PC-3 (cell line): ENCODE measurements around the gene PAPPA. TPM values are rescaled to one million over a fixed set of nuclear protein-coding genes. Genes with fewer than 3 reads are reported as not detected.

Experiments
- ATAC-seq: fragments of 200-7000 bp; cut with Tn5 transposase; 2 replicates; pipeline ENCODE4 v1.9.1; 2020; ENCODE audit warnings: mild to moderate bottlenecking, moderate library complexity
- BruUV-seq: library from RNA; stranded (reverse); fragments of 400-500 nt; replicated peaks from 2 replicates; lab custom pipeline; 2021; lab: Mats Ljungman, UMichigan
- CTCF ChIA-PET: fragments of 300-600 bp; sonication (Branson Sonifier 250); formaldehyde crosslinking; loops from one replicate; lab custom pipeline; 2022; ENCODE audit warnings: antibody characterized with exemption; lab: Charles Lee
- POLR2A ChIA-PET: fragments of 300-600 bp; sonication (Branson Sonifier 250); formaldehyde crosslinking; loops from one replicate; lab custom pipeline; 2022; ENCODE audit warnings: antibody characterized with exemption; ENCODE audit not compliant: unreplicated experiment; lab: Charles Lee
- DNase-seq: peaks from one replicate; pipeline ENCODE4 v3.0.0-alpha.2; 2015
- H2AFZ ChIP-seq: fragments of 300-600 bp; sonication (generic); 2 replicates; pipeline ENCODE4 v1.6.0; 2016; ENCODE audit warnings: antibody characterized with exemption, low read length
- H3F3A ChIP-seq: fragments of 300-600 bp; sonication (generic); one replicate; pipeline ENCODE4 v1.6.0; 2017; ENCODE audit warnings: antibody characterized with exemption, low read length, control low read depth, mild to moderate bottlenecking; ENCODE audit not compliant: unreplicated experiment
- H3K27ac ChIP-seq: fragments of 300-600 bp; sonication (generic); 2 replicates; pipeline ENCODE4 v1.5.1; 2016; ENCODE audit warnings: mild to moderate bottlenecking, low read length
- H3K27me3 ChIP-seq: fragments of 300-600 bp; sonication (generic); 2 replicates; pipeline ENCODE4 v1.6.1; 2016; ENCODE audit warnings: low read length, mixed read lengths
- H3K36me3 ChIP-seq: fragments of 300-600 bp; sonication (generic); 2 replicates; pipeline ENCODE4 v1.6.1; 2016; ENCODE audit warnings: low read depth, mixed run types, low read length, mixed read lengths
- H3K4me1 ChIP-seq: fragments of 300-600 bp; sonication (generic); 2 replicates; pipeline ENCODE4 v1.5.1; 2016; ENCODE audit warnings: low read length; ENCODE audit not compliant: insufficient read depth
- H3K4me2 ChIP-seq: fragments of 300-600 bp; sonication (generic); 2 replicates; pipeline ENCODE4 v1.6.0; 2016; ENCODE audit warnings: low read length
- H3K4me3 ChIP-seq: fragments of 300-600 bp; sonication (generic); 2 replicates; pipeline ENCODE4 v1.5.1; 2016; ENCODE audit warnings: mild to moderate bottlenecking, low read length, mixed read lengths
- H3K79me2 ChIP-seq: fragments of 300-600 bp; sonication (generic); 2 replicates; pipeline ENCODE4 v1.6.1; 2017; ENCODE audit warnings: low read length, mixed read lengths
- H3K9ac ChIP-seq: fragments of 300-600 bp; sonication (generic); 2 replicates; pipeline ENCODE4 v1.6.0; 2016; ENCODE audit warnings: mild to moderate bottlenecking, low read length
- H3K9me2 ChIP-seq: fragments of 300-600 bp; sonication (generic); replicated peaks from 2 replicates; pipeline ENCODE4 v1.6.1; 2016; ENCODE audit warnings: mixed run types, low read length, mixed read lengths
- H3K9me3 ChIP-seq: fragments of 300-600 bp; sonication (generic); 2 replicates; pipeline ENCODE4 v1.6.1; 2016; ENCODE audit warnings: low read length, mixed read lengths
- H4K20me1 ChIP-seq: fragments of 300-600 bp; sonication (generic); 2 replicates; pipeline ENCODE4 v1.6.1; 2016; ENCODE audit warnings: low read length, mixed read lengths
- CTCF ChIP-seq: fragments of 300-600 bp; sonication (generic); conservative IDR thresholded peaks from 2 replicates; pipeline ENCODE4 v1.5.1; 2017; ENCODE audit warnings: antibody characterized with exemption, low read depth, mild to moderate bottlenecking, low read length
- EZH2 ChIP-seq: fragments of 300-600 bp; sonication (generic); IDR thresholded peaks from one replicate; pipeline ENCODE4 v1.6.1; 2017; ENCODE audit warnings: antibody characterized with exemption, mild to moderate bottlenecking, low read length; ENCODE audit not compliant: unreplicated experiment
- EZH2phosphoT487 ChIP-seq: fragments of 300-600 bp; sonication (generic); IDR thresholded peaks from 2 replicates; pipeline ENCODE4 v1.6.1; 2018; ENCODE audit warnings: mild to moderate bottlenecking, antibody characterized with exemption, low read length, borderline replicate concordance
- intact Hi-C: fragments of 100-400 bp; cut with micrococcal nuclease; formaldehyde crosslinking; loops from 2 replicates; pipeline ENCODE4 v1.9.0; 2023
- total RNA-seq: library from RNA; depleted of rRNA; stranded (reverse); fragments of >200 nt; gene quantifications from 2 replicates; pipeline ENCODE4 v1.2.3, GENCODE V29; 2014

Gene PAPPA
- total RNA-seq, 1 experiment from 2014 or later: not detected

- TF ChIP-seq EZH2 (no peak), CTCF (no peak), EZH2phosphoT487 (no peak)
- H4K20me1 ChIP-seq: no peaks in the 10 kb centered on the region
- H3K9me3 ChIP-seq: no peaks in the 10 kb centered on the region
- BruUV-seq: no TSS peak
- no peak overlapping the region for H3K27ac ChIP-seq
- intact Hi-C loops: no loop called here
- H2AFZ ChIP-seq: no peak overlapping the region
- ChIA-PET POLR2A (no interaction called here), CTCF (no interaction called here)
- H3K4me3 ChIP-seq: no peak overlapping the region
- no peaks in the 10 kb centered on the region for H3K79me2 ChIP-seq
- ATAC-seq (no peak), DNase-seq (peak; percentile 8)
- no peak overlapping the region for H3K4me2 ChIP-seq
- no peaks in the 10 kb centered on the region for H3K4me1 ChIP-seq
- H3K9me2 ChIP-seq: no peaks in the 10 kb centered on the region
- no peak overlapping the region for H3K9ac ChIP-seq
- H3F3A ChIP-seq: no peaks in the 10 kb centered on the region
- H3K27me3 ChIP-seq: no peaks in the 10 kb centered on the region
- H3K36me3 ChIP-seq: no peaks in the 10 kb centered on the region
Measured at GRCh38 chr9:116391306-116391900, 237.8 kb downstream of the PAPPA start.

GRCh38 chr9:116393198-116393597, 239.6 kb downstream of the PAPPA start:
- no peak for TF ChIP-seq CTCF
- no peak for TF ChIP-seq EZH2
- TF ChIP-seq EZH2phosphoT487: no peak
- intact Hi-C loops: no loop called here
- POLR2A ChIA-PET: no interaction called here

GRCh38 chr9:116394070-116394469, 240.5 kb downstream of the PAPPA start:
- CTCF ChIA-PET: no interaction called here
- Histone ChIP-seq H3K9me2 (no peaks in the 10 kb centered on the region), H3F3A (no peaks in the 10 kb centered on the region), H3K4me1 (no peaks in the 10 kb centered on the region), H2AFZ (no peak overlapping the region), H3K79me2 (no peaks in the 10 kb centered on the region), H3K36me3 (no peaks in the 10 kb centered on the region), H3K4me2 (no peak overlapping the region), H3K27me3 (no peaks in the 10 kb centered on the region), H3K27ac (no peak overlapping the region), H4K20me1 (no peaks in the 10 kb centered on the region), H3K9ac (no peak overlapping the region), H3K4me3 (no peak overlapping the region), H3K9me3 (no peaks in the 10 kb centered on the region)
- POLR2A ChIA-PET: no interaction called here
- ATAC-seq (no peak), DNase-seq (no peak)
- intact Hi-C loops: no loop called here
- TF ChIP-seq CTCF (no peak), EZH2phosphoT487 (no peak), EZH2 (no peak)
- BruUV-seq: no TSS peak

More at GRCh38 chr9:116393198-116393597, 239.6 kb downstream of the PAPPA start:
- no peaks in the 10 kb centered on the region for H3K4me1 ChIP-seq
- BruUV-seq: no TSS peak
- H3K9me2 ChIP-seq: no peaks in the 10 kb centered on the region
- H3K36me3 ChIP-seq: no peaks in the 10 kb centered on the region
- H3K4me3 ChIP-seq: no peak overlapping the region
- H3K9me3 ChIP-seq: no peaks in the 10 kb centered on the region
- H2AFZ ChIP-seq: no peak overlapping the region
- DNase-seq (no peak), ATAC-seq (no peak)
- H3F3A ChIP-seq: no peaks in the 10 kb centered on the region
- no peaks in the 10 kb centered on the region for H3K79me2 ChIP-seq
- CTCF ChIA-PET: no interaction called here
- H4K20me1 ChIP-seq: no peaks in the 10 kb centered on the region
- no peak overlapping the region for H3K9ac ChIP-seq
- H3K27ac ChIP-seq: no peak overlapping the region
- H3K27me3 ChIP-seq: no peaks in the 10 kb centered on the region
- no peak overlapping the region for H3K4me2 ChIP-seq
